HL-60/S4 treated with phorbol 12-myristate 13-acetate at 8.2 ng/mL for 4 days and 3 days (cell line): ENCODE data around the gene OTUB2.

Experiments used
- in situ Hi-C: fragments of 300-500 bp; cut with MboI; formaldehyde crosslinking; loops from 2 replicates; pipeline ENCODE4 v1.15.0; 2022; ENCODE audit warnings: low sequenced_read_pairs

OTUB2 gene

DNA sequence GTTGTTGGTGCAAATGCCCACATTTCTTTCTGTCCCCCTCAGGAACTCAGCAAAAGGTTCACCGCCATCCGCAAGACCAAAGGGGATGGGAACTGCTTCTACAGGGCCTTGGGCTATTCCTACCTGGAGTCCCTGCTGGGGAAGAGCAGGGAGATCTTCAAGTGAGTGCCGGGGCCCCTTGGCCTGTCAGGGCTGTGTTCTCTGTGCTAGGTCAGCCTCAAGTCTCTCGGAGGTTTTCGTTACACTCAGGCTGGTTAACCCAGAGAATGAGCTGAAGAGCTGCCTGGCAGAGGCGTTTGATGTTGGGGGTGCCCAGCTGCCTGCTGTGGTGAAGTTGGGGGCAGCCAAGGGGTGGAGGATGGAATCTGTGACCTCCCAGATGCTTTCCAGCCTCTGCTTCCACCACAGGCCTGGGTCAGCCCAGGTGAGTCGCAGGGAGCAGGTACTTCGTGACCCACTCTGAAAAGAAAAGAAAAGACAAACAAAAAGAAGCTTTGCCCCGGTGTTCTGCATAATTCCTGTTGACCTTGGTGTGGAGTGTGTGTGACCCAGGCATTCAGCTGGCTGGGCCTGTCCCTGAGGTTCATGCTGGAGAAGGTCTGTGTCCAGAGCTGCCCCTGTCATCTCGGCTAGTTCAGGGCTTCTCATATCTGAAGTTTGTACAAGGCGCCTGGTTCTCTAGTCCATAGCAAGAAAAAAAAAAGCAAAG is 12.9 kb downstream of the OTUB2 start:
- in situ Hi-C loops, result no loop called here

- in situ Hi-C loops, result no loop called here
These were observed 14.1 kb downstream of the OTUB2 start for GRCh38 chr14:94040247-94040646.

DNA sequence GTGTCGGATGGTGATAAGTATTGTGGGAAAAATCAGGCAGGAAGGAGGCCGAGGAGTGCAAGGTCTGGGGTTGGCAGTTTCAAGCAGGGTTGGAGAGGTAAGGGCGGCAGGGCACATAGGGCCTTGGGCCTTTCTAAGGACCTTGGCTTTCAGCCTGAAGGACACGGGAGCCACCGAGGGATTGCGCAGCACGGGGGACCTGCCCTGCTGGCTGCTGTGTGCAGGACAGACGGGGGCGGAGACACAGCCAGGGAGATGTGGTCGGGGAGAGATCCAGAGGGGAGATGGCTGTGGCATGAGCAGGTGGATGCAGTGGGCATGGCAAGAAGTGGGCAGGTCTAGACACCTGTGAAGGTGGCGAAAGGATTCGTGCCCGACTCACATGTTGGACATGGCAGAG is 14.7 kb downstream of the OTUB2 start:
- in situ Hi-C loops, result no loop called here

DNA sequence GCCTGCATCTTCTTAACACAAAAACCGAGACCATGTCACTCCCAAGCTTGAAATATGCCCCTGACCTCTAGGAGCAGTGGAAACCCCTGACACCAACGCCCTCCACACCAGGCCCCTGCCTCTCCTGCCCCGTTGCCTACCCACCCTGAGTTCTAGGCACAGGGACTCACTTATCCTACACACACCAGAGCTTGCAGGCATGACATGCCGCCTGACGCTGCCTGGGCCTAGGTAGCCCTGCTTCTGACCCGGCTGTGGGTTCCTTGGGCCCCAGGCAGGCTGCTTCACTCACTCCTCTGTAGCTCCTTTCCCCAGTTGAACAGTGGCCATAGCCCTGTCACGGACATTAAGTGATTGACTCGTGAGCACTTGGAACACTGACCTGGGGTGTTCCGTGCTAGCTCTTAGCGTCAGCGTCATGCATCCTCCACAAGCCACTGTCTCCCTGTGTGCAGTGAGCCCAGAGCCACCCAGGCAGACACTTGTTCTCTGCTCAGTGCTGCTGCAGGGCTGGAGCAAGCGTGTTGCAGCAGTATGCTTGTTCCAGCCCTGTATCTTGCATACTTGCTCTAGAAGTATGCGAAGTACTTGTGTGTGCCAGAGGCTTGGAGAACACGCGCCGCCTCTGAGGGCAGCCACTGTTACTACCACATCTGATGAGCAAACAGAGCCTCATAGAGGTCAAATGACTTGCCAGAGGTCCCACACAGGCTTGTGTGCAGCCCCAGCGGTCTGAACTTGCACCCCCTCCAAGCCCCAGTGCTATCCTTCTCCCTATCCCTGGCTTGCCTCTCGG is 15.6 kb downstream of the OTUB2 start:
- in situ Hi-C loops, result no loop called here

DNA sequence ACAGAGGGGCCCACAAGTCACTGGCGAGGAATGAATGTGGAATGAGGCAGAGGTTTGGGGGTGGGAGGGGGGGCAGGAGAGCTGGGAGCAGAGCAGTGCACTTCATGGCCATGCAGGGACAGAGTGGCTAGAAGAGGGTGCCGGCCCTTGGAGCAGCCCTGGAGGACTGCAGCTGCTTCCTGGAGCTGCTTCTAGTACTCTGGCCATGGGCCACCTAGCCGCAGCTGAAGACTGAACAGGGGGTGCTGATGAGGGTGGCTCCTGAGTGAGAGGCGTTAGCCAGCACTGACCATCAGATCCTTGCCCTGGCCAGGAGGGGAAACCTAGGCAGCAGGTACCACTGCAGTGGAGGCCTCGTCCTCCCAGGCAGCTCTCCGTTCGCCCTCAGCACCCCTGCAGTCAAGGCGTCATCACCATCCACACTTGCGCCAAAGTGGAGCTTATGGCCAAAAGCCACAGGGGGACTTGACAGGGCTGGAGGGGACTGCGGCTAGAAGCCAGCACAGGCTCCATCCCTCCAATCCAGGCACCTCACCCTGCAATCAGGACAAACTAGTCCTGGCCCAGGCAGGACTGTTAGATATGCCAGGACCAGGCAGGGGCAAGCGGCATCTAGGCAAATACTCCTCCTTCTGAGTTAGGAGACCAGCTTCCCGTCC is 16.4 kb downstream of the OTUB2 start:
- in situ Hi-C loops, result no loop called here

- in situ Hi-C loops, result no loop called here
These were observed 17.1 kb downstream of the OTUB2 start for GRCh38 chr14:94043111-94043755.

DNA sequence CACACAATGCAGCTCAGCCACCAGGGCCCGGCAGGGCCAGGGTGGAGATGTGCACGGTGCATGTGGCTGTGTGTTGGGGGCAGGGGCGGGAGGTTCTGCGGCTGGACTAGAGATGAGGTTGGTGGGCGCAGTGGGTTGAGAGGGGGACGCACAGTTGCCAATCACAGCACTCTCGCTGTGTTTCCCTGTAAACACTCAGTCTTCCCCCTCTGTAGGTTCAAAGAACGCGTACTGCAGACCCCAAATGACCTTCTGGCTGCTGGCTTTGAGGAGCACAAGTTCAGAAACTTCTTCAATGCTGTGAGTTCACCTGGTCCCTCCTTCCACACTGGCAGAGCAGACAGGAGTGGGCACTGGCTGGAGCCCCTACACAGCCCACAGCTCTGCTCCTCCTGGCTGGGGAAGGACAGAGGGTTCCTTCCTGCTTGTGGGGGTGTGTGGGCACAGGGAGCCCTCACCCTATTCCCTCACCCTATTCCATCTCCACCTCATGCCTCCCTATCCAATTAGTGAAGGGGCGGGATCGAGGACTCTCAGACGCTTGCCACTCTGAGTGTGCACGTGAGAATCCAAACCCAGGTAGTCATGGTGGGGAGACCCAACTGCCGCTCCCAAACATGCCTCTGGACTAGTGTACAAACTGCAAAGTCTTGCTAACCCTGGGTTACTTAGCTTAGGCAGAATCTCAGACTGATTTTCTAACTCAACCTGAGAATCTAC is 17.8 kb downstream of the OTUB2 start:
- in situ Hi-C loops, result no loop called here

DNA sequence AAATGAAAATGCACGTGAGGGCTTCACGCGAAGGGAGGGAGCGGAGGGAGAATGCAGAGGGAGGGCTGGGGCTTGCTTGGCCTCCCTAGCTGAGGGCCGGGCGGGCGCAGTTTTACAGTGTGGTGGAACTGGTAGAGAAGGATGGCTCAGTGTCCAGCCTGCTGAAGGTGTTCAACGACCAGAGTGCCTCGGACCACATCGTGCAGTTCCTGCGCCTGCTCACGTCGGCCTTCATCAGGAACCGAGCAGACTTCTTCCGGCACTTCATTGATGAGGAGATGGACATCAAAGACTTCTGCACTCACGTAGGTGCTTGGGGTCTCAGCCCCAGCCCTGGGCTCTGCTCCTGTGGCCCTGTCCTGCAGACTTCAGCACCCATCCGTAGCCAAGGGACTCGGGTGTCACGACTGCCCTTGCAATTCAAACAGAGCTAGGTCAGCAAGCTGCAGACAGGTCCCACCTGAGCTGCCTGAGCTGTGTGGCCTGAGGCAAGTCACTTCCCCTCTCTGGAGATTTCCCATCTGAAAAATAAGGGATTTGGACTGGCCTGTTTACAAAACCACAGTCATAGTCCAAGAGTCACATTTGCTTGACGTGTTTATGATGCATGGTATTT is 18.4 kb downstream of the OTUB2 start:
- in situ Hi-C loops, result no loop called here

DNA sequence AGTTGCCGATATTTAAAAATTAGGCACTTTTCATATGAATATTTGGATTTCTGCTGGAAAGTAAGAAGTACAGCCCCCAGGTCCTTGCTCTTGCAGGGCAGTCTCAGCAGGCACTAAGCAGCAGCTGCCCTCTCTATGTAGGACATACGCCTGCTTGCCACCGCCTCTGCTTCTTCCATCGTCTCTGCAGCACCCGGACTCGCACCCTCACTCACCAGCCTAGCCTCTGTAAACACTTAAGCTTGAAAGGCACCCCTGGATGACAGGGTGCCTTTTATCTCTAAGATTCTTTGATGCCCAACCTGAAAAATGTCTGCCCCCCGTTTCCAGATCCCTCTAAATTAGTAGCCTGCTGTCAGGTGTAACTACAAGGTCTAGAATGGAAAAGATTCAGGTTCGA is 19.0 kb downstream of the OTUB2 start:
- in situ Hi-C loops, result no loop called here

DNA sequence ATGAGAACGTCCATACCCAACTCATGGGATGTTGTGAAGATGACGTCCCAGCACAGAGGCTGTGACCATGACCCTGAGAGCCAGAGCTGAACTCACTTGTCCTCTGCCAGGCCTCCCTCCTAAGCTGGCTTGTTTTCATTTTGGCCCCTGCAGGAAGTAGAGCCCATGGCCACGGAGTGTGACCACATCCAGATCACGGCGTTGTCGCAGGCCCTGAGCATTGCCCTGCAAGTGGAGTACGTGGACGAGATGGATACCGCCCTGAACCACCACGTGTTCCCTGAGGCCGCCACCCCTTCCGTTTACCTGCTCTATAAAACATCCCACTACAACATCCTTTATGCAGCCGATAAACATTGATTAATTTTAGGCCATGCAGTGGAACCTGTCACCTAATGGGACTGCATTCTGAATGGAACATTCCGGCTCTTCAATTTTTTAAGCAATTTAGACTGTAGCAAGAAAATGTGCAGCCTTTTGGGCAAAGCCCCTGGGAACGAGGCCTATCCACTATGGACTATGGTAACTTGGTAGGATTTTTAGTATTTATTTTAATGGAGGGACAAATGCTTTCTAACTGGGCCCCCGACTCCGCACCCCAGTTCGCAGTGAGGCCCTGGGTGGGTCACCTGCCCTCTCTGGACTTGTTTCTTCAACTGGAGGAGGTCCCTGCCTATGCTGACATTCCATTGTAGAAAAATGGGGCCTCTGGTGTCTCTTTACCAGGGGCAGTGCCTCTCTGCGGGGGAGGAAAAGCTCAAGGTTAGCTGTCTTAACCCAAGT is 19.6 kb downstream of the OTUB2 start:
- in situ Hi-C loops, result no loop called here

DNA sequence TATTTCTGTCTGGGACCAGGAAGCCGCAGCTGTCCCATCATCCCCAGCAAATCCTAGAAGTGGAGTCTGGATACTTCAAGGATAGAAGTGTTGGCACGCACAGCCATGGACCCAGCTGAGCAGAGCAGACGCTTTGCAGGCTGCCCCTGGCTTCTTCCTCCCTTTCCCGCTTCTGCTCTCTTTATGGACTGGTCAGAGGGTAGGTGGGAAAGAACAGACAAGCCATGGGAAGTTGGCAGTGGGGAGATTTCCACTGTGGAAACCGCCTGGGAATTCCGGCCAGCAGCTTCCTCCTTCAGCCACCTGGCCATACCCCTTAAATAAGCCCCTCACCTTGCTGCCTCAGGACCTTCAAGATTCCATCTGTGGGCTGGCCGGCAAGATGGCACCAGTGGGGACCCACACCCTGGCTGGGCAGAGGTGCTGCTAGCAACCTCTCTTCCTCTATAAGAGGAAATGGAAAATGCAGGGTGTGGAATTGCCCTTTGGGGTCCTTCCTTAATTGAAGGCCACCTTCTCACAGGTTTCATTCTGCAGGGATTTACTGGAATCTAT is 20.6 kb downstream of the OTUB2 start:
- in situ Hi-C loops, result no loop called here

GRCh38 chr14:94047581-94047980 is 21.4 kb downstream of the OTUB2 start:
- in situ Hi-C loops, result no loop called here

GRCh38 chr14:94048691-94049624 is 22.8 kb downstream of the OTUB2 start:
- in situ Hi-C loops, result no loop called here

DNA sequence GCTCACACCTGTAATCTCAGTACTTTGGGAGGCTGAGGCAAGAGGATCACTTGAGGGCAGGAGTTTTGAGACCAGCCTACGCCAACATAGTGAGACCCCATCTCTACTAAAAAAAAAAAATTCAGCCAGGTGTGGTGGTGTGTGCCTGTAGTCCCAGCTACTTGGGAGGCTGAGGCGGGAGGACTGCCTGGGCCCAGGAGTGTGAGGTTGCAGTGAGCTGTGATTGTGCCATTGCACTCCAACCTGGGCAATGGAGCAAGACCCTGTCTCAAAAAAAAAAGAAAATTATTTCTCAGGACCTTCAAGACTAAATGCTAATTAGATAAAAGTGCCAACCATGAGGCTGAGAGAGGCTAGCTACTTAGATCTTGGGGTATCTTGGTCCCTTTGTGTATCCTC is 23.5 kb downstream of the OTUB2 start:
- in situ Hi-C loops, result no loop called here

DNA sequence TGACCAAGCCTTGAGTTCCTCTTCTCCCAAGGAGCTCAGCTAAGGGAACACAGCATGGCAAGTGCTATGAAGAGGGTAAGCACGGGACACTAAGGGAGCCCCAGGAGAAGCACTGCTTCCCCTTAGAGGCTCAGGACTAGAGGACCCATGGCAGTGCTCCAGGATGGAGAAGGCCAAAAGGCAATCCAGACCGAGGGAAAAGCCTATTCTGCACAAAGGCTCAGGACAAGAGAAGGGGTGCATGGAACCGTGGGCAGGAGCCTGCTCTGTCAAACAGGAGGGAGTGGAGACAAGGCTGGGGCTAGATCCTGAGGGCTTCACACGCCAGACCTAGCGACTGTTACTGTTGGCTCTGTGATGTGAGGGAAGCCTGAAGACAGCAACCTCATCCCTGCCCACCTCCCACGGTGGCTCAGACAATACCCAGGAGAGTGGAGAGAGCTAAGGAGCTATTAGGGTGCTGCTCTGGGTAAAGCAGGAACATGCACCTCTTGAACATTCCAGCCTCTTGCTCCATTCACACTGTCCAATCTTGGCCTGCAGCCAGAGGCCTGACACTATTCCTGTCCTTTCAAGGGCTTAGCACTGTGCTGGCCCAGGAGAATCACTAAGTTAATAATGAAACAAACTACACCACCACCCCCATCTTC is 24.2 kb downstream of the OTUB2 start:
- in situ Hi-C loops, result no loop called here

GRCh38 chr14:94051115-94051514 is 25.0 kb downstream of the OTUB2 start:
- in situ Hi-C loops, result no loop called here

DNA sequence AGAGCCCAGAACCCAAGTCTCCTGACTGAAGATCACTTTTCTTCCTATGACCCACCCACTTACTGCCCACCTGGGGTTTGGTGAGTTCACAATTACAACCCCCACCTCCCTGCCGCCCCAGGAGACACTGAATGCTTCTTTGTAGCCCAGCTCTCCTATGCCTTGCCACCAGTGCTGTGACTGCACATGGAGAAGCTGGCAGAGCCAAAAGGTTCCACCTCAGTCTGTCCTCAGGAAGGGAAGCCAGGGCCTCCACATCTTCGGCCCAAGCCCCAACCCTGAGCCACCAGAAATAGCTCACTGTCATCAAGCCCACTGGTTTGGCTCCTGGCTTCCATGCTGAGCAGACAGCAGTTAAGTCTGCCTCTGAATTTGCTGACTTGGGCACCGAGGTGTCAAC is 25.6 kb downstream of the OTUB2 start:
- in situ Hi-C loops, result no loop called here

DNA sequence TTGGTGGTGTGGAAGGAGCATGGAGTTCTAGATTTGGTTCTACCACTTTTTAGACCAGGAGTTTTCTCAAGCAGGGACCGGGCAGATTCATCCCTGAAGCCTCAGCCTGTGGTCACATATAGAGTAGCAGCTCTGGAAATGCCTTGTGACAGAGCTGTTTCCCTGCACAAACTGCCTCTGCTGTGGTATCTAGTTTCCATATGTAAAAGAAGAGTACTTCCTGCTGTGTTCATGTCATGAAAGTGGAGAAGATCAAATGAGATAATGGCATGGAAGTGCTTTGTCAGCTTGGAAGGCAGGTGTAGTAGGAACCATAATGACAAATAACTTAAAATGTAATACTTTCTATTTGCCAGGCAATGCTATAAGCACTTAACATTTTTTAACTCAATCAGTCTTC is 26.1 kb downstream of the OTUB2 start:
- in situ Hi-C loops, result no loop called here
